Stimulated activated CD8-positive, alpha-beta memory T cell treated with anti-CD3 and anti-CD28 coated beads, Interleukin-15, amount 100 ng/mL, for 48 hours (primary cell): Measurements from ENCODE around the gene CDC42EP1.
A peak's percentile ranks its signal among the peaks of the same experiment; 100 is the strongest.
"Not testable (repeated sequence)": the region's sequence is repeated elsewhere in the genome, so short reads cannot be mapped to it uniquely, and the experiment has no call there.

Source experiments
- DNase-seq, 2 donors: peaks; one replicate each; pipeline ENCODE4 v3.0.0-alpha.2; 2020; ENCODE audit warnings: low read depth in 2 of 2

CDC42EP1 gene

GRCh38 chr22:37534445-37534844 lies 25.8 kb upstream of the CDC42EP1 start:
- no peak for DNase-seq

- no peak for DNase-seq
Measured at GRCh38 chr22:37535159-37535558, 25.1 kb upstream of the CDC42EP1 start.

GRCh38 chr22:37538590-37539357 lies 21.5 kb upstream of the CDC42EP1 start:
- peak; percentile 82 to 84 for DNase-seq

- not testable (repeated sequence) for DNase-seq
Measured at GRCh38 chr22:37539790-37540189, 20.5 kb upstream of the CDC42EP1 start.

- DNase-seq = not testable (repeated sequence)
Measured at GRCh38 chr22:37542416-37542815, 17.9 kb upstream of the CDC42EP1 start.

- DNase-seq = no peak
Measured at GRCh38 chr22:37542959-37543358, 17.3 kb upstream of the CDC42EP1 start.

GRCh38 chr22:37544955-37545702 lies 15.2 kb upstream of the CDC42EP1 start:
- DNase-seq = peak; percentile 37 to 43

- no peak for DNase-seq
Measured at GRCh38 chr22:37545703-37546436, 14.4 kb upstream of the CDC42EP1 start.

- DNase-seq = no peak
Measured at GRCh38 chr22:37546437-37547250, 13.6 kb upstream of the CDC42EP1 start.

GRCh38 chr22:37547251-37547741 lies 13.0 kb upstream of the CDC42EP1 start:
- DNase-seq = no peak

GRCh38 chr22:37549704-37550059 lies 10.6 kb upstream of the CDC42EP1 start:
- DNase-seq = no peak

GRCh38 chr22:37550921-37551320 lies 9.4 kb upstream of the CDC42EP1 start:
- DNase-seq = not testable (repeated sequence)

GRCh38 chr22:37551981-37552380 lies 8.3 kb upstream of the CDC42EP1 start:
- no peak for DNase-seq

GRCh38 chr22:37552524-37553163 lies 7.6 kb upstream of the CDC42EP1 start:
- no peak for DNase-seq

GRCh38 chr22:37553725-37554124 lies 6.6 kb upstream of the CDC42EP1 start:
- no peak for DNase-seq

- DNase-seq = no peak
Measured at GRCh38 chr22:37555029-37555428, 5.3 kb upstream of the CDC42EP1 start.

- no peak for DNase-seq
Measured at GRCh38 chr22:37556710-37557109, 3.6 kb upstream of the CDC42EP1 start.

GRCh38 chr22:37557321-37558001 lies 2.8 kb upstream of the CDC42EP1 start:
- DNase-seq = no peak

GRCh38 chr22:37558815-37559214 lies 1.5 kb upstream of the CDC42EP1 start:
- DNase-seq = no peak

- no peak for DNase-seq
Measured at GRCh38 chr22:37559521-37559900, 769 bp upstream of the CDC42EP1 start.
